Transverse colon (tissue), 4 donors: Measurements from ENCODE around the gene PCCA. TPM values are rescaled to one million over a fixed set of nuclear protein-coding genes. Genes with fewer than 3 reads are reported as not detected.

ENCODE experiments used
- DNase-seq: peaks from one replicate; pipeline ENCODE4 v3.0.0-alpha.2; 2019
- H3K27ac ChIP-seq, 4 donors: fragments of 200-600 bp; sonication (generic); 2 replicates each; pipeline ENCODE4 v1.5.1; 2016 to 2018; ENCODE audit warnings: inconsistent platforms in 4 of 4
- H3K27me3 ChIP-seq: fragments of 200-600 bp; sonication (generic); 2 replicates; pipeline ENCODE4 v1.5.1; 2017; ENCODE audit warnings: inconsistent platforms
- H3K36me3 ChIP-seq, 4 donors: fragments of 200-600 bp; sonication (generic); 2 replicates each; pipeline ENCODE4 v1.5.1; 2017 to 2019; ENCODE audit warnings: inconsistent platforms in 4 of 4
- H3K4me1 ChIP-seq, 4 donors: fragments of 200-600 bp; sonication (generic); 2 replicates each; pipeline ENCODE4 v1.5.1; 2017 to 2020; ENCODE audit warnings: inconsistent platforms in 4 of 4
- H3K4me3 ChIP-seq, 4 donors: fragments of 200-600 bp; sonication (generic); 1 replicate in 1 of 4; 2 replicates in 3 of 4; pipeline versions ENCODE4 v1.5.1 to v1.6.1; 2017 to 2019; ENCODE audit warnings: inconsistent platforms in 4 of 4
- H3K9me3 ChIP-seq, 2 donors: fragments of 200-600 bp; sonication (generic); 2 replicates each; pipeline ENCODE4 v1.5.1; 2017 to 2019; ENCODE audit warnings: inconsistent platforms in 2 of 2
- CTCF ChIP-seq, 5 experiments: fragments of 200-600 bp in 3 of 5; fragments of 450-650 bp in 2 of 5; sonication (generic) in 3 of 5; IDR thresholded peaks; 1 replicate in 2 of 5; 2 replicates in 3 of 5; pipeline ENCODE4 v1.5.1; 2016 to 2017; ENCODE audit warnings: antibody characterized with exemption in 5 of 5, inconsistent platforms in 3 of 5, mild to moderate bottlenecking in 2 of 5, moderate library complexity in 1 of 5
- EP300 ChIP-seq: sonication (generic); formaldehyde crosslinking; IDR thresholded peaks from one replicate; pipeline ENCODE4 v1.6.1; 2017; ENCODE audit warnings: antibody characterized with exemption, low read depth
- POLR2A ChIP-seq: fragments of 450-650 bp; IDR thresholded peaks from one replicate; pipeline ENCODE4 v1.6.1; 2016; ENCODE audit warnings: antibody characterized with exemption, mild to moderate bottlenecking, moderate library complexity
- POLR2AphosphoS5 ChIP-seq, 3 donors: sonication (generic); formaldehyde crosslinking; IDR thresholded peaks; one replicate each; pipeline ENCODE4 v1.6.1; 2016; ENCODE audit warnings: antibody characterized with exemption in 3 of 3
- WGBS, 2 donors: methylation state at CpG; one replicate each; pipeline ENCODE4 v1.1.5; 2018; ENCODE audit warnings: low coverage in 1 of 2; 5-methylcytosine and 5-hydroxymethylcytosine counted together
- in situ Hi-C, 4 donors: fragments of 200-750 bp; cut with MboI; loops; one replicate each; pipeline versions ENCODE4 v1.15.0 to v1.15.1; 2017; ENCODE audit warnings: low sequenced_read_pairs in 3 of 4, low pct_ligation_motif_present in 1 of 4, low pct_unique_long_range_greater_than_20kb in 1 of 4
- intact Hi-C: fragments of 100-400 bp; cut with DNase I; formaldehyde crosslinking; loops from one replicate; pipeline ENCODE4 v1.15.1; 2023; ENCODE audit warnings: low total_unique reads
- total RNA-seq, 4 donors: library from RNA; depleted of rRNA; stranded (reverse); fragments of >200 nt; gene quantifications; one replicate each; pipeline ENCODE4 v1.1.0, GENCODE V29; 2016

PCCA gene
- total RNA-seq, 4 donors from 2014 or later, result 13.1 to 87.8 (median 74.6) TPM

- Histone ChIP-seq H3K27me3 (no peaks in the 10 kb centered on the region), H3K4me3 (no peak overlapping the region), H3K27ac (no peak overlapping the region), H3K4me1 (no peaks in the 10 kb centered on the region), H3K36me3 (peaks cover 0 to 6% (median 0%) of the 10 kb centered on the region in 4 donors), H3K9me3 (no peaks in the 10 kb centered on the region)
- intact Hi-C loops, result no loop called here
- 80 to 94% methylated on average over 1 to 11 of the region's 11 CpGs for WGBS, 2 donors
- TF ChIP-seq POLR2AphosphoS5 (IDR thresholded peaks at IDR 0.05) (no peak), POLR2A (no peak)
- in situ Hi-C loops, result no loop called here
- DNase-seq, result no peak
Measured at GRCh38 chr13:100528820-100529219, 439.9 kb downstream of the PCCA start.

- WGBS, 2 donors, result 92 to 95% methylated on average over 4 to 15 of the region's 15 CpGs
- no peak for TF ChIP-seq CTCF (IDR thresholded peaks at IDR 0.05)
- no peak for TF ChIP-seq POLR2A
- TF ChIP-seq POLR2AphosphoS5 (IDR thresholded peaks at IDR 0.05), result no peak
- TF ChIP-seq EP300, result no peak
- Histone ChIP-seq H3K4me1 (no peaks in the 10 kb centered on the region), H3K9me3 (no peaks in the 10 kb centered on the region), H3K27ac (no peak overlapping the region), H3K27me3 (no peaks in the 10 kb centered on the region), H3K36me3 (peaks cover 0 to 6% (median 0%) of the 10 kb centered on the region in 4 donors), H3K4me3 (no peak overlapping the region)
- in situ Hi-C loops, result no loop called here
- intact Hi-C loops, result no loop called here
- no peak for DNase-seq
Measured at GRCh38 chr13:100529666-100530377, 440.9 kb downstream of the PCCA start.

- WGBS, 2 donors, result 79 to 86% methylated on average over 6 to 11 of the region's 11 CpGs
- Histone ChIP-seq H3K9me3 (no peaks in the 10 kb centered on the region), H3K4me3 (no peak overlapping the region), H3K4me1 (no peaks in the 10 kb centered on the region), H3K36me3 (peaks cover 0 to 6% (median 0%) of the 10 kb centered on the region in 4 donors), H3K27me3 (no peaks in the 10 kb centered on the region), H3K27ac (no peak overlapping the region)
- intact Hi-C loops, result no loop called here
- TF ChIP-seq POLR2A, result no peak
- no peak for TF ChIP-seq EP300
- TF ChIP-seq CTCF (IDR thresholded peaks at IDR 0.05), result no peak
- no peak for TF ChIP-seq POLR2AphosphoS5 (IDR thresholded peaks at IDR 0.05)
- in situ Hi-C loops, result no loop called here
- no peak for DNase-seq
Measured at GRCh38 chr13:100530671-100531213, 441.8 kb downstream of the PCCA start.

- in situ Hi-C loops (no loop called here), intact Hi-C loops (no loop called here)
- Histone ChIP-seq H3K4me3 (no peak overlapping the region), H3K27ac (no peak overlapping the region), H3K36me3 (peaks cover 0 to 6% (median 0%) of the 10 kb centered on the region in 4 donors), H3K9me3 (no peaks in the 10 kb centered on the region), H3K4me1 (no peaks in the 10 kb centered on the region), H3K27me3 (no peaks in the 10 kb centered on the region)
- WGBS, 2 donors, result 98% methylated on average over 59 of the region's 60 CpGs; no CpG with 5 or more reads in 1 of the 2 donors
- DNase-seq, result no peak
- no peak for TF ChIP-seq CTCF (IDR thresholded peaks at IDR 0.05)
- no peak for TF ChIP-seq POLR2A
- no peak for TF ChIP-seq POLR2AphosphoS5 (IDR thresholded peaks at IDR 0.05)
- TF ChIP-seq EP300, result no peak
Measured at GRCh38 chr13:100532090-100532766, 443.3 kb downstream of the PCCA start.
